Panc1 (cell line): ENCODE data around the gene SBNO2. TPM values are rescaled to one million over a fixed set of nuclear protein-coding genes. Genes with fewer than 3 reads are reported as not detected.

ENCODE experiments used
- ATAC-seq: fragments of 200-7000 bp; cut with Tn5 transposase; 2 replicates; pipeline ENCODE4 v1.9.1; 2020; ENCODE audit warnings: mild to moderate bottlenecking, moderate library complexity
- BruUV-seq: library from RNA; stranded (reverse); fragments of 400-500 nt; replicated peaks from 2 replicates; lab custom pipeline; 2021; lab: Mats Ljungman, UMichigan
- CTCF ChIA-PET: fragments of 300-600 bp; sonication (Branson Sonifier 250); formaldehyde crosslinking; loops from one replicate; lab custom pipeline; 2022; ENCODE audit warnings: antibody characterized with exemption; lab: Charles Lee
- POLR2A ChIA-PET: fragments of 300-600 bp; sonication (Branson Sonifier 250); formaldehyde crosslinking; loops from one replicate; lab custom pipeline; 2022; ENCODE audit warnings: antibody characterized with exemption; lab: Charles Lee
- DNase-seq: peaks from one replicate; pipeline ENCODE4 v3.0.0-alpha.2; 2010; ENCODE audit warnings: low read depth, low spot score
- H3K27ac ChIP-seq: 2 replicates; pipeline ENCODE4 v1.5.1; 2011; ENCODE audit warnings: mild to moderate bottlenecking, low read length, inconsistent platforms
- H3K27me3 ChIP-seq: fragments of 200-500 bp; sonication (Bioruptor generic); 2 replicates; pipeline ENCODE4 v1.6.0; 2014; ENCODE audit warnings: low read length, inconsistent platforms; ENCODE audit not compliant: control insufficient read depth, insufficient read depth
- H3K36me3 ChIP-seq: fragments of 200-500 bp; sonication (Bioruptor generic); 2 replicates; pipeline ENCODE4 v1.5.1; 2014; ENCODE audit warnings: inconsistent platforms, mild to moderate bottlenecking, low read length, moderate library complexity; ENCODE audit not compliant: control insufficient read depth, insufficient read depth
- H3K4me1 ChIP-seq: 2 replicates; pipeline ENCODE4 v1.5.1; 2011; ENCODE audit warnings: inconsistent platforms, mild to moderate bottlenecking, low read length, moderate library complexity; ENCODE audit not compliant: control insufficient read depth, insufficient read depth
- H3K4me3 ChIP-seq, 2 experiments: 2 replicates each; pipeline ENCODE4 v1.5.1; 2011 to 2012; ENCODE audit warnings: low read depth in 2 of 2, low read length in 2 of 2, mild to moderate bottlenecking in 2 of 2, inconsistent platforms in 1 of 2, moderate library complexity in 1 of 2
- H3K9me3 ChIP-seq: fragments of 200-500 bp; sonication (Bioruptor generic); 2 replicates; pipeline ENCODE4 v1.5.1; 2014; ENCODE audit warnings: low read depth, mild to moderate bottlenecking, inconsistent platforms, low read length, moderate library complexity; ENCODE audit not compliant: control insufficient read depth, insufficient read depth
- CTCF ChIP-seq: fragments of 450-650 bp; IDR thresholded peaks from 2 replicates; pipeline ENCODE4 v1.5.1; 2017; ENCODE audit warnings: mild to moderate bottlenecking
- POLR2AphosphoS5 ChIP-seq: IDR thresholded peaks from 2 replicates; pipeline ENCODE4 v1.6.1; 2012; ENCODE audit warnings: mild to moderate bottlenecking, low read depth, low read length, moderate library complexity
- REST ChIP-seq, 2 experiments: IDR thresholded peaks; 2 replicates each; pipeline ENCODE4 v1.6.1; 2011 to 2012; ENCODE audit warnings: low read depth in 2 of 2, control low read depth in 1 of 2, low read length in 1 of 2, mild to moderate bottlenecking in 1 of 2, moderate library complexity in 1 of 2; ENCODE audit not compliant: insufficient read depth in 1 of 2
- SIN3A ChIP-seq: IDR thresholded peaks from 2 replicates; pipeline ENCODE4 v1.6.1; 2012; ENCODE audit warnings: low read depth, mild to moderate bottlenecking, low read length, moderate library complexity, borderline replicate concordance; ENCODE audit not compliant: insufficient read depth
- TCF7L2 ChIP-seq: IDR thresholded peaks from 2 replicates; pipeline ENCODE4 v1.6.1; 2011; ENCODE audit warnings: mild to moderate bottlenecking, low read depth, low read length, inconsistent platforms
- in situ Hi-C: cut with HindIII; loops from 2 replicates; pipeline ENCODE4 v1.10.0; 2016; ENCODE audit warnings: low sequenced_read_pairs, low pct_unique_long_range_greater_than_20kb
- intact Hi-C: fragments of 100-400 bp; cut with micrococcal nuclease; formaldehyde crosslinking; loops from one replicate; pipeline ENCODE4 v1.10.0; 2022; ENCODE audit not compliant: unreplicated experiment
- total RNA-seq: library from RNA; stranded (reverse); gene quantifications from one replicate; pipeline ENCODE4 v1.2.1, GENCODE V29; 2021; ENCODE audit not compliant: unreplicated experiment

Gene SBNO2
- total RNA-seq, 1 experiment from 2014 or later = 101 TPM

- peaks cover 3% of the 10 kb centered on the region; the same call in 1 of the 2 replicates for H3K36me3 ChIP-seq
- in situ Hi-C loops (no loop called here), intact Hi-C loops (no loop called here)
- peaks cover 32% of the 10 kb centered on the region for H3K4me1 ChIP-seq
- H3K27me3 ChIP-seq = no peaks in the 10 kb centered on the region
- DNase-seq (no peak), ATAC-seq (0 out of 2 replicates have a peak, but pooled peaks have one; percentile 0)
- peak overlapping the region; percentile 94 for H3K27ac ChIP-seq
- TF ChIP-seq SIN3A (0 out of 2 replicates have a peak, but pooled peaks have one; percentile 43), POLR2AphosphoS5 (peak; percentile 12; the same call in 1 of the 2 replicates), REST (IDR thresholded peaks at IDR 0.05; ENCODE audit: insufficient read depth in 1 of 2, low read depth in 2 of 2, low read length in 1 of 2) (no peak), CTCF (no peak), TCF7L2 (no peak)
- no peaks in the 10 kb centered on the region for H3K9me3 ChIP-seq
- ChIA-PET POLR2A (no interaction called here), CTCF (interaction anchor here (0.6 kb wide), 1 partner anchor 58 kb away, joined by 3 read pairs; no protein-coding TSS in a partner anchor)
- BruUV-seq = no TSS peak
- H3K4me3 ChIP-seq = peak overlapping the region; percentile 66 to 73
These were observed 2.2 kb downstream of the SBNO2 start for GRCh38 chr19:1171755-1172352.

DNA sequence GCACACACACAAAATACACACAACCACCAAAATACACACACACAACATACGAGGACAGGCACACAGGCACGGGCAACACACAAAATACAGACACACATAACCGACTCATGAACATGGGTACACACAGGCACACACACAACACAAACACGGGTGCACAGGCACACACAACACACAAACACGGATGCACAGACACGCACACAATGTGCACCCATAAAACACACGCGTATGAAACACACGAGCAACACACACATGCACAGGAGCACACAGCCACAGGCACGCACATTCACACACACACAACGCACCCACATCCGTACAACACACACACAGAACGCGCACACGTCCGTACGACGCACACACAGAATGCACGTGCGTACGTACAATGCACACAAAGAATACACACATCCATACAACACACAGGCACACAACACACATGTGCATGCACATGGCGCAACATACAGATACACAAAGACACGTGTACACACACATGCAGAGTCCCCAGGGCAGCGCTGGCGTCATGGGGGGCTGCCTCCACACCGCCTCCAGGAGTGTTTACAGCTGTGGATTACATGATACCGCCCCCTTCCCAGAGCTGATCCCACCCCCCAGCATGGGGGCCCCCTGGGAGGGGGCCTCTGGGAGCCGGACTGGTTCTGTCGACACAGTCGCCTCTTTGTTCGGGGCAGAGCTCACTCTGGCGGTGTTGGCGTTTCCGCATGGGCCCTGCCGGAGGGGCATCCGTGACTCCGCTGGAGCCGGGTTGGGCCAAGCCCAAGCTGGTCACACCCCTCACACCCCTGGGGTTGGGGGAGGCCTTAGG lies 2.9 kb downstream of the SBNO2 start:
- TSS peak; percentile 64 for BruUV-seq
- Histone ChIP-seq H3K4me1 (peaks cover 27% of the 10 kb centered on the region), H3K27ac (peak overlapping the region; percentile 94), H3K27me3 (no peaks in the 10 kb centered on the region), H3K9me3 (no peaks in the 10 kb centered on the region), H3K36me3 (peaks cover 3% of the 10 kb centered on the region; the same call in 1 of the 2 replicates), H3K4me3 (peak overlapping the region; percentile 66 to 73)
- POLR2A ChIA-PET = no interaction called here
- intact Hi-C loops = no loop called here
- TF ChIP-seq SIN3A (no peak), POLR2AphosphoS5 (0 out of 2 replicates have a peak, but pooled peaks have one; percentile 0)
- in situ Hi-C loops = no loop called here
- no peak for ATAC-seq
- CTCF ChIA-PET = no interaction called here
- no peak for DNase-seq
